ENCODE data around the gene GNA14. TPM values are rescaled to one million over a fixed set of nuclear protein-coding genes. Genes with fewer than 3 reads are reported as not detected.
"Not testable (repeated sequence)": the region's sequence is repeated elsewhere in the genome, so short reads cannot be mapped to it uniquely, and the experiment has no call there.

GNA14 gene
- total and polyA plus RNA-seq, 8 donors, result 4.3 to 12.8 (median 10.1) TPM

DNA sequence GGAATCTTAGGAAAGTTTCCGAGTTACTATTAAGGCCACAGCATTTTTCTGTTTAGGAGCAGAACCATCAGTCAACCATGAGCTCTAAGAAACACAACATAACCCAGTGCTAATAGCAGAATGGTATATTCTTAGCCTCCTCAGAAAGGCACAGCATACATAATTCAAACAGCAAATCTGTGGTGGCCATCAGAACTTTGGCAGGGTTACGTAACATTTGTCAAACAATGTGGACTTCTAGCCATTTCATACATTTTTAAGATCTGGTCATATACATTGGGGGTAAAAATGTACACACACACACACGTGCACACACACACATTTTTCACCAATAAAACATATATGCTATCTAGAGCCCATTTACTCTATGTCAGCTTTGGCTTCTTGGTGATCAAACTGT, 225.2 kb downstream of the GNA14 start:
- TF ChIP-seq CTCF (IDR thresholded peaks at IDR 0.05), result no peak
- DNase-seq, result no peak
- H3K4me3 ChIP-seq, result no peak overlapping the region
- peaks cover 0 to 39% of the 10 kb centered on the region in 2 donors for H3K4me1 ChIP-seq
- intact Hi-C loops (cut with DNase I), result no loop called here
- H3K9me3 ChIP-seq, result no peaks in the 10 kb centered on the region
- no peak overlapping the region for H3K27ac ChIP-seq
- H3K36me3 ChIP-seq, result no peaks in the 10 kb centered on the region
- ATAC-seq, result no peak
- H3K27me3 ChIP-seq, result no peaks in the 10 kb centered on the region

DNA sequence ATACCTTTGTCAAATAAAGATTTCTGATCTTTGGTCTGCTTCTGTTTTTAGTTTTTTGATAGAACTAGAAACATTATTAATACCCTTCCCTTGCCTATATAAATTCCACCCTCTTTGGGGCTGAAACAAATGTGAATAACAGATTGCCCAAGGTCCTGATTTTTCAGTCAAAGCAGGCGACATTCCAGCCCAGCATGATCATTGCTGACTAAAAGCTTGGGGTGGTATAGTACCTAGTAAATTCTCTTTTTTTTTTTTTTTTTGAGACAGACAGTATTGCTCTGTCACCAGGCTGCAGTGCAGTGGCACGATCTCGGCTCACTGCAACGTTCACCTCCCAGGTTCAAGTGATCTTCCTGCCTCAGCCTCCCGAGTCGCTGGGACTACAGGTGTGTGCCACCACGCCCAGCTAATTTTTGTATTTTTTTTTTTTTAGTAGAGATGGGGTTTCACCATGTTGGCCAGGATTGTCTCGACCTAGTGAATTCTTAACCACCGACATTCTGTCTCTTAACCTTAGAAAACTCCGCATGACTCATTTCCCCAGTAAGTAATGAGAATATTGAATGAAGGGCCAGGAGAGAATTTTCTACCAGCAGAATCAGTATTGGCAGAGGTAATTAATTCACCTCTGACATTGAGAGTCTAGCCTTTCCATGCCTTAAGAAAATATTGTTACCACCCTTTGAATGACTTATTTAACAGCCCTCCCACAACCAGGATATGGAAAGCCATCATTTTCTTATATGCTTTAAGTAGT, 226.4 kb downstream of the GNA14 start:
- no peak for TF ChIP-seq CTCF (IDR thresholded peaks at IDR 0.05)
- DNase-seq (no peak), ATAC-seq (no peak)
- Histone ChIP-seq H3K4me3 (no peak overlapping the region), H3K4me1 (peaks cover 0 to 40% of the 10 kb centered on the region in 2 donors), H3K27ac (peak overlapping the region in 1 of 2 donors; percentile 16), H3K36me3 (no peaks in the 10 kb centered on the region), H3K27me3 (no peaks in the 10 kb centered on the region), H3K9me3 (no peaks in the 10 kb centered on the region)
- intact Hi-C loops (cut with DNase I), result no loop called here

GRCh38 chr9:77420641-77421040, 227.5 kb downstream of the GNA14 start:
- H3K27me3 ChIP-seq, result no peaks in the 10 kb centered on the region
- no peak for DNase-seq
- no peak overlapping the region for H3K4me3 ChIP-seq
- no peak for TF ChIP-seq CTCF (IDR thresholded peaks at IDR 0.05)
- H3K36me3 ChIP-seq, result no peaks in the 10 kb centered on the region
- ATAC-seq, result no peak
- intact Hi-C loops (cut with DNase I), result no loop called here
- H3K27ac ChIP-seq, result peak overlapping the region in 1 of 2 donors; percentile 16
- no peaks in the 10 kb centered on the region for H3K9me3 ChIP-seq
- peaks cover 0 to 40% of the 10 kb centered on the region in 2 donors for H3K4me1 ChIP-seq

- Histone ChIP-seq H3K27me3 (no peaks in the 10 kb centered on the region), H3K4me3 (no peak overlapping the region), H3K9me3 (no peaks in the 10 kb centered on the region), H3K36me3 (no peaks in the 10 kb centered on the region), H3K27ac (peak overlapping the region in 1 of 2 donors; percentile 67), H3K4me1 (peaks cover 0 to 36% of the 10 kb centered on the region in 2 donors)
- intact Hi-C loops (cut with DNase I), result no loop called here
- TF ChIP-seq CTCF (IDR thresholded peaks at IDR 0.05), result no peak
- DNase-seq (no peak), ATAC-seq (no peak)
Measured at GRCh38 chr9:77418226-77418625, 229.9 kb downstream of the GNA14 start.

GRCh38 chr9:77417566-77417965, 230.6 kb downstream of the GNA14 start:
- Histone ChIP-seq H3K4me1 (peaks cover 0 to 36% of the 10 kb centered on the region in 2 donors), H3K9me3 (no peaks in the 10 kb centered on the region), H3K4me3 (no peak overlapping the region), H3K36me3 (no peaks in the 10 kb centered on the region), H3K27ac (peak overlapping the region; percentile 14 to 67), H3K27me3 (no peaks in the 10 kb centered on the region)
- ATAC-seq, result peak; percentile 71
- TF ChIP-seq CTCF (IDR thresholded peaks at IDR 0.05), result no peak
- intact Hi-C loops (cut with DNase I), result no loop called here
- peak in 2 of 4 donors; percentile 22 to 46 for DNase-seq

GRCh38 chr9:77408521-77408920, 239.6 kb downstream of the GNA14 start:
- H3K9me3 ChIP-seq; H3K27ac ChIP-seq; H3K4me1 ChIP-seq; H3K4me3 ChIP-seq; H3K27me3 ChIP-seq; ATAC-seq; DNase-seq; intact Hi-C loops (cut with DNase I): not testable (repeated sequence)
- peaks cover 0 to 36% of the 10 kb centered on the region in 2 donors for H3K36me3 ChIP-seq
